Neural cell (in vitro differentiated cells): ENCODE results near the gene GKAP1.
"Not testable (repeated sequence)": the region's sequence is repeated elsewhere in the genome, so short reads cannot be mapped to it uniquely, and the experiment has no call there.

ENCODE experiments used
- CTCF ChIP-seq: fragments of 450-650 bp; IDR thresholded peaks from 2 replicates; pipeline ENCODE4 v1.5.1; 2014; ENCODE audit warnings: antibody characterized with exemption, mild to moderate bottlenecking, moderate library complexity; ENCODE audit not compliant: poor library complexity, severe bottlenecking
- EZH2 ChIP-seq: fragments of 200-600, 300-800 bp; shearing (Covaris generic), sonication (generic); IDR thresholded peaks from 2 replicates; pipeline ENCODE4 v1.6.1; 2014; ENCODE audit warnings: antibody characterized with exemption, low read length, borderline replicate concordance, mild to moderate bottlenecking; ENCODE audit not compliant: insufficient read depth, poor library complexity, severe bottlenecking

GRCh38 chr9:83837070-83837643 lies 19.6 kb upstream of the GKAP1 start:
- TF ChIP-seq CTCF, EZH2: not testable (repeated sequence)
